ENCODE measurements around the gene FAIM2. TPM values are rescaled to one million over a fixed set of nuclear protein-coding genes. Genes with fewer than 3 reads are reported as not detected.
A peak's percentile ranks its signal among the peaks of the same experiment; 100 is the strongest.

Gene FAIM2
- total RNA-seq, 1 donor from 2014 or later: 1.2 TPM

DNA sequence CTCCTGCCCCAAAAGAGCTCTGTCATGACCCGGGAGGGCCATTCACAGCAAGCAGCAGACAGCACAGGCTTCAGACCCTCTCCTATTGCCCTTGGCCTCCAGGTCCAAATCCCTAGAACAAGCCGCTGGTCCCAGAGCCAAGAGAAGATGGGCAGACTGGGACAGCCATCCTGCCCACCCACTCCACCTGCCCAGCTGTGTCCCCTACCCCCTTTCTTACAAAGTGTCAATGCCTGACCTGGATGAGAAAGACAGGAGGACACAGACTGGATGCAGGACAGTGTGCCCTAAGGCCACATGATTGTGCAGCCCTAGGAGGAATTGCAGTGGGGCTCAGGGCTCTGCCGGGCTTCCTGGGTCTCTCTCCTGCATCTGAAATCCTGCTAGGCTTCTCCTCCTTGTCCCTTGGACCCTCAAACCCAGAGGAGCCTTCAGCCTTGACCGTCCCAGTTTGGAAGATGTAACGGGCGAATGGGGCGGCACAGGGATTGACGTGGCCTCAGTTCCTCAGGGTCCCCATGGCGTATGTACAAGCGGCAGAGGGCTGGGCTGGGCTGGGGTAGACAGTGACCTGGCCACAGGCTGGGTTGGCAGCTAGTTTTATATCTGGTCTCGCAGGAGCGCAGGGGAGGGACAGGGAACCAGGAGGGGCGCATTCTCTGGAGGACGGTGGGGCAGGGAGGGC is 33.7 kb downstream of the FAIM2 start:
- H3K4me3 ChIP-seq: no peak overlapping the region
- TF ChIP-seq, protein P1, sequence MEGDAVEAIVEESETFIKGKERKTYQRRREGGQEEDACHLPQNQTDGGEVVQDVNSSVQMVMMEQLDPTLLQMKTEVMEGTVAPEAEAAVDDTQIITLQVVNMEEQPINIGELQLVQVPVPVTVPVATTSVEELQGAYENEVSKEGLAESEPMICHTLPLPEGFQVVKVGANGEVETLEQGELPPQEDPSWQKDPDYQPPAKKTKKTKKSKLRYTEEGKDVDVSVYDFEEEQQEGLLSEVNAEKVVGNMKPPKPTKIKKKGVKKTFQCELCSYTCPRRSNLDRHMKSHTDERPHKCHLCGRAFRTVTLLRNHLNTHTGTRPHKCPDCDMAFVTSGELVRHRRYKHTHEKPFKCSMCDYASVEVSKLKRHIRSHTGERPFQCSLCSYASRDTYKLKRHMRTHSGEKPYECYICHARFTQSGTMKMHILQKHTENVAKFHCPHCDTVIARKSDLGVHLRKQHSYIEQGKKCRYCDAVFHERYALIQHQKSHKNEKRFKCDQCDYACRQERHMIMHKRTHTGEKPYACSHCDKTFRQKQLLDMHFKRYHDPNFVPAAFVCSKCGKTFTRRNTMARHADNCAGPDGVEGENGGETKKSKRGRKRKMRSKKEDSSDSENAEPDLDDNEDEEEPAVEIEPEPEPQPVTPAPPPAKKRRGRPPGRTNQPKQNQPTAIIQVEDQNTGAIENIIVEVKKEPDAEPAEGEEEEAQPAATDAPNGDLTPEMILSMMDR (IDR thresholded peaks at IDR 0.05): no peak
- DNase-seq: peak; percentile 50
- no peaks in the 10 kb centered on the region for H3K27me3 ChIP-seq
- H3K4me1 ChIP-seq: peaks cover 28% of the 10 kb centered on the region
- peak overlapping the region; percentile 17 for H3K27ac ChIP-seq
- no peaks in the 10 kb centered on the region for H3K9me3 ChIP-seq
- no peaks in the 10 kb centered on the region for H3K36me3 ChIP-seq
- ATAC-seq: no peak
- intact Hi-C loops (cut with DNase I): loop anchor here (10.0 kb wide), 1 partner anchor 185 kb away; the partner anchor contains the start of gene ASIC1

DNA sequence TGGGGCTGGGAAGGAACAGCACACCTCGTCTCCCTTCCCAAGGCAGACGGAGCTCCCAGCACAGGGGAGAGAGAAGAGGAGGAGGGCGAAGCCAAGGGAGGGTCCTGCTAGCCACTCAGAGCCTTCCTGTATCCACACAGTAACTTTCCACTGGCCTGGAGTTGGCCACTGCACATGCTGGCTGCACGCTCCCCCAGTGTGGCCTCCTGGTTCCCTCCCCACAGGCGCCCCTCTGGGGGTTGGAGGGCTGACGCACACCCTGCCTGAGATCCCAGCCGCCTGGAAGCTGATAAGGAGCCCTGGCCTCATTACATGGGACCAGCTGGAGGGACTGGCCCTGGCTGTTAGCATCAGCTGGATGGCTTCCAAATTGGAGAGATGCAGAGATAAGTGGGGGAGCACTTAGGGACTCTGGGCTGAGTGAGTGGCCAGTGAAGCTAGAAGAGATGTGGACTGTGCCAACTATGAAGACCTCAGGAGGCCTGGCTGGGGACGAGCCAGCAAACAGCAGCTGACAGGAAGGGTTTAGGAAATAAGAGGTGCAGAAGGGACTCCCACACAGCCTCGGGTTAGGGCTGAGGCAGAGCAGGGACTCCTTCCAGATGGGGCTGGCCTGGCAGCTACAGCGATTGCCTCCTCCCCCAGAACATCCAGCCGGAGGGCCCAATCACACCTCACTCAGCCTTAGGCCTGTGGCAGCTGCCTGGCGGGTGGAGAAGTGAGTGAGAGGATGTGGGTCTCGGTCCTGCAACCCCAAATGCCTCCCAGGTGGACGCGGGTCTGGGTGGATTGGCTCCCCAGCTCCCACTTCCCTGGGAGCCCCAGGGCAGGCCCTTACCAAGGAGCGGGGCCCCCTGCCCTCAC is 34.5 kb downstream of the FAIM2 start:
- Histone ChIP-seq H3K4me1 (peaks cover 28% of the 10 kb centered on the region), H3K27me3 (no peaks in the 10 kb centered on the region), H3K9me3 (no peaks in the 10 kb centered on the region), H3K27ac (peak overlapping the region; percentile 17), H3K4me3 (no peak overlapping the region), H3K36me3 (no peaks in the 10 kb centered on the region)
- intact Hi-C loops (cut with DNase I): loop anchor here (10.0 kb wide), 1 partner anchor 186 kb away; the partner anchor contains the start of gene ASIC1
- peak; percentile 82 for DNase-seq
- ATAC-seq: peak; percentile 62
- TF ChIP-seq, protein P1 (IDR thresholded peaks at IDR 0.05): no peak

DNA sequence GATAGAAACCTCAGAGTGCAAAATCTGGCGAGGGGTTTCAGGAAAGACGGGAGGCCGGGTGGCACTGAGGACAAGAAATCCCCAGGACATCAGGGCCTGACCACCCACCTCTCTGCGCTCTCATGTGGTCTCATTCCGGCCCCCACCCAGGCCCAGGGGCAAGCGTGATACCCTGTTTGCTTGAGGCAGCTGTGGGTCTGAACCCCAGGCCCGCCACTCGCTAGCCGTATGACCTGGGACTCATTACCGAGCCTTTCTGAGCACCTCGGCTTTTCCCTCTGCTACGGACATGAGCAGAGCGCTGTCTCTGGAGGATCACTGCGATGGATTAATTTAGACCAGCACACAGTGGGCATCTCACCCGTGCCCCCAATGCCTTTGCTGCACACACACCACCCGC is 35.3 kb downstream of the FAIM2 start:
- intact Hi-C loops (cut with DNase I): loop anchor here (10.0 kb wide), 1 partner anchor 186 kb away; the partner anchor contains the start of gene ASIC1
- no peak overlapping the region for H3K27ac ChIP-seq
- ATAC-seq (no peak), DNase-seq (peak; percentile 57)
- TF ChIP-seq, protein P1 (IDR thresholded peaks at IDR 0.05): no peak
- no peaks in the 10 kb centered on the region for H3K9me3 ChIP-seq
- no peak overlapping the region for H3K4me3 ChIP-seq
- H3K27me3 ChIP-seq: no peaks in the 10 kb centered on the region
- no peaks in the 10 kb centered on the region for H3K36me3 ChIP-seq
- peaks cover 28% of the 10 kb centered on the region for H3K4me1 ChIP-seq

DNA sequence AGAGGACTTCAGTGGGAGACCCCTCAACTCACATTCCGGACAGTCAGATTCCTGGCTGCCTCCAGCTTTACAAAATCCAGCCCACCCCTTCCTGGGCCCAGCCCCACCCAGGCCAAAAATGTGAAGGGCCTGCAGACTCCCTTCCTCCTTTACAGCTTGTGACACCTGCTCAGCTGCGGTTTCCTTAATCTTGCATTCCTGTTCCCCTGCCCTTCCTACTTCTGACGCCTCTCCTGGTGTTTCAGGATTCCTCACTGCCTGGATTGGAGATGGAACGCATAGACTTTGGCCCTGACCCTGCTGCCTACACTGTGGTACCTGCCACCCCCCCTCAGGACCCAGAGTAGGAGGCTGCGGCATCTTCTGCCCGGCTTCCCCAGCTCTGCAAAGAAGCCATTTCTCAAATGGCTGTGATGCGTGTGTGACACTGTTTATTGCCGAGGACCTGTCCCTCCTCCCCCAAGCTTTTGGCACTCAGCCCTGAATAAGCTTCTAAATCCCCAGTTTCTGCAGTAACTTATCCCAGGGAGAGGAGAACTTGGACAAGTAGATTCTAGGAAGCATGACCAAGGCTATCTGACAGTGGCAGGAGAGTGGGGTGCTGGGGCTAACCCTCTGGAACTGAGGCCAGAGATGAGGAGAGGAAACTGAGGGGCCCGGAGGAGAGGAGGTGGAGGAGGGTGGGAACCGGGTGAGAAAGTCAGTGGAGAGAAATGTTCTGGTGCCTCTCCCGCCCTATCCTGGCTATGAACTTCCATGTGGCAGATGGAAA is 35.9 kb downstream of the FAIM2 start:
- Histone ChIP-seq H3K27ac (peak overlapping the region; percentile 59), H3K9me3 (no peaks in the 10 kb centered on the region), H3K36me3 (no peaks in the 10 kb centered on the region), H3K4me1 (peaks cover 24% of the 10 kb centered on the region), H3K27me3 (no peaks in the 10 kb centered on the region), H3K4me3 (no peak overlapping the region)
- intact Hi-C loops (cut with DNase I): loop anchor here (10.0 kb wide), 1 partner anchor 187 kb away; the partner anchor contains the start of gene ASIC1
- DNase-seq: peak; percentile 59
- peak; percentile 64 for ATAC-seq
- TF ChIP-seq, protein P1 (IDR thresholded peaks at IDR 0.05): no peak

DNA sequence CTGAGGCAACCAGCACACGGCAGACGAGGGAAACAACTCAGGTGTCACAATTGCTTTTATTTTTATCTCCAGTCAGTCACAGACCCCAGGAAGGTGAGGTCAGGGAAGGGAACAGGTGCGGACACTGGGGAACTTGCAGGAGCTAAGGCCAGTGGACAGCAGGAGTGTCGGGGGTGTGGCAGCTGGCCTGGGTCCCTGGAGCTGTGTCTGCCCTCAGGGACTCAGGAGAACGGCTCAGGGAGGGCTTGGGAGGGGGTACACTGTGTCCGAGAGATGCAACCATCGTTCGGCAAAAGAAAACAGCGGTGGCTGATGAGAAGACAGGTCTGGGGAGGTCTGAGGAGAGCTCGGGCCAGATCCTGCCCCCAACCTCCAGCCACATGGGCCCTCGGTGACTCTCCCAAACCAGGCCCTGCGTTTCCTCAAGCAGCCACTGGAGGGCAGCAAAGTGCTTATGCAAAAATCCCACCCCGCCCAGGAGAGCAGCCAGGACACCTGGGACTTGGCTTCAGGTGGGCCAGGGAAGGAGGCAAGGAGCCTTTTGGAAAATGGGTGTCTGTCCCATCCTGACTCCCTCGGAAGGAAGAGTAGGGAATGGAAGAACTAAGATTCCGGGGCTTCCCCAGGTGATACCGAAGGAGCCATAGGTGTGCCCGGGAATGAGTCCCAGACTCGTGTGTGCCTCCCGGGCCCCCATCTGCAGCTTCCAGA is 36.7 kb downstream of the FAIM2 start:
- peak; percentile 86 for DNase-seq
- TF ChIP-seq, protein P1 (IDR thresholded peaks at IDR 0.05): peak; percentile 98
- Histone ChIP-seq H3K27me3 (no peaks in the 10 kb centered on the region), H3K27ac (peak overlapping the region; percentile 59), H3K36me3 (no peaks in the 10 kb centered on the region), H3K4me1 (peaks cover 24% of the 10 kb centered on the region), H3K4me3 (no peak overlapping the region), H3K9me3 (no peaks in the 10 kb centered on the region)
- intact Hi-C loops (cut with DNase I): loop anchor here (10.0 kb wide), 1 partner anchor 188 kb away; the partner anchor contains the start of gene ASIC1
- peak; percentile 81 for ATAC-seq
